IMR-90 (cell line): ENCODE results near the gene TRAPPC14. TPM values are rescaled to one million over a fixed set of nuclear protein-coding genes. Genes with fewer than 3 reads are reported as not detected.
"Not testable (repeated sequence)": the region's sequence is repeated elsewhere in the genome, so short reads cannot be mapped to it uniquely, and the experiment has no call there.

Experiments
- ATAC-seq: fragments of 200-7000 bp; cut with Tn5 transposase; 2 replicates; pipeline ENCODE4 v1.9.1; 2020; ENCODE audit warnings: low read depth, mild to moderate bottlenecking, moderate library complexity
- BruUV-seq: library from RNA; stranded (reverse); fragments of 400-500 nt; replicated peaks from 2 replicates; lab custom pipeline; 2021; lab: Mats Ljungman, UMichigan
- CTCF ChIA-PET: fragments of 300-600 bp; formaldehyde crosslinking; extraction: SDS; loops from one replicate; lab custom pipeline; 2021; ENCODE audit warnings: antibody characterized with exemption; lab: Yijun Ruan, JAX
- POLR2A ChIA-PET: fragments of 300-600 bp; sonication (Branson Sonifier 250); formaldehyde crosslinking; loops from one replicate; lab custom pipeline; 2022; ENCODE audit warnings: antibody characterized with exemption; ENCODE audit not compliant: unreplicated experiment; lab: Charles Lee
- DNase-seq: peaks from one replicate; pipeline ENCODE4 v3.0.0; 2013
- H2AFZ ChIP-seq: replicated peaks from 2 replicates; pipeline ENCODE3; 2013; ENCODE audit warnings: low read length, mild to moderate bottlenecking; ENCODE audit not compliant: poor library complexity
- H2AK5ac ChIP-seq: 2 replicates; pipeline ENCODE4 v1.6.1; 2013; ENCODE audit warnings: low read depth, low read length, inconsistent platforms
- H2AK9ac ChIP-seq: replicated peaks from 2 replicates; pipeline ENCODE3; 2013; ENCODE audit warnings: mild to moderate bottlenecking, low read depth, low read length, moderate library complexity; ENCODE audit not compliant: poor library complexity
- H2BK120ac ChIP-seq: 2 replicates; pipeline ENCODE4 v1.6.1; 2013; ENCODE audit warnings: low read depth, low read length, inconsistent platforms
- H2BK15ac ChIP-seq: 3 replicates; pipeline ENCODE4 v1.6.1; 2013; ENCODE audit warnings: low read depth, low read length, inconsistent platforms
- H2BK20ac ChIP-seq: 2 replicates; pipeline ENCODE4 v1.6.1; 2013; ENCODE audit warnings: low read depth, mild to moderate bottlenecking, inconsistent platforms, low read length, moderate library complexity
- H2BK5ac ChIP-seq: 2 replicates; pipeline ENCODE4 v1.6.1; 2013; ENCODE audit warnings: mild to moderate bottlenecking, low read depth, low read length, inconsistent platforms; ENCODE audit not compliant: poor library complexity, severe bottlenecking
- H3K14ac ChIP-seq: replicated peaks from 2 replicates; pipeline ENCODE4 v1.6.1; 2013; ENCODE audit warnings: low read depth, low read length, inconsistent platforms
- H3K18ac ChIP-seq: 2 replicates; pipeline ENCODE4 v1.6.1; 2013; ENCODE audit warnings: low read depth, low read length, control low read depth
- H3K23ac ChIP-seq: 2 replicates; pipeline ENCODE4 v1.6.1; 2013; ENCODE audit warnings: low read depth, low read length, inconsistent platforms
- H3K27ac ChIP-seq: 2 replicates; pipeline ENCODE4 v1.5.1; 2013; ENCODE audit warnings: mild to moderate bottlenecking, control low read depth, low read length; ENCODE audit not compliant: insufficient read depth
- H3K27me3 ChIP-seq: 2 replicates; pipeline ENCODE4 v1.6.1; 2013; ENCODE audit warnings: low read length; ENCODE audit not compliant: control insufficient read depth, insufficient read depth
- H3K36me3 ChIP-seq: 2 replicates; pipeline ENCODE4 v1.6.1; 2013; ENCODE audit warnings: low read length, mixed read lengths; ENCODE audit not compliant: control insufficient read depth, insufficient read depth
- H3K4ac ChIP-seq: 2 replicates; pipeline ENCODE4 v1.6.1; 2013; ENCODE audit warnings: low read depth, low read length, inconsistent platforms
- H3K4me1 ChIP-seq: 2 replicates; pipeline ENCODE4 v1.6.1; 2013; ENCODE audit warnings: low read length, mixed read lengths; ENCODE audit not compliant: control insufficient read depth, insufficient read depth
- H3K4me2 ChIP-seq: 2 replicates; pipeline ENCODE4 v1.6.1; 2013; ENCODE audit warnings: low read depth, mild to moderate bottlenecking, control low read depth, low read length, moderate library complexity
- H3K4me3 ChIP-seq: 2 replicates; pipeline ENCODE4 v1.5.1; 2013; ENCODE audit warnings: low read depth, mild to moderate bottlenecking, control low read depth, low read length, moderate library complexity; ENCODE audit not compliant: insufficient read depth
- H3K56ac ChIP-seq: 2 replicates; pipeline ENCODE4 v1.6.1; 2013; ENCODE audit warnings: low read length, inconsistent platforms; ENCODE audit not compliant: insufficient read depth; ENCODE audit errors: extremely low read depth
- H3K79me1 ChIP-seq, 2 experiments: 2 replicates each; pipeline ENCODE4 v1.6.1; 2013; ENCODE audit warnings: low read length in 2 of 2, inconsistent platforms in 1 of 2, low read depth in 1 of 2
- H3K9ac ChIP-seq: 2 replicates; pipeline ENCODE4 v1.6.1; 2013; ENCODE audit warnings: low read depth, low read length, control low read depth
- H3K9me1 ChIP-seq: 2 replicates; pipeline ENCODE4 v1.6.1; 2013; ENCODE audit warnings: low read length, inconsistent platforms; ENCODE audit not compliant: insufficient read depth
- H3K9me3 ChIP-seq: 2 replicates; pipeline ENCODE4 v1.6.1; 2013; ENCODE audit warnings: low read length; ENCODE audit not compliant: control insufficient read depth, insufficient read depth
- H4K20me1 ChIP-seq: 2 replicates; pipeline ENCODE4 v1.6.1; 2013; ENCODE audit warnings: low read length, inconsistent platforms; ENCODE audit not compliant: insufficient read depth
- H4K5ac ChIP-seq: 2 replicates; pipeline ENCODE4 v1.6.1; 2013; ENCODE audit warnings: mild to moderate bottlenecking, low read depth, low read length, control low read depth
- H4K8ac ChIP-seq, 2 experiments: 2 replicates each; pipeline ENCODE4 v1.6.1; 2013; ENCODE audit warnings: low read depth in 2 of 2, low read length in 2 of 2, control low read depth in 1 of 2, inconsistent platforms in 1 of 2
- H4K91ac ChIP-seq: 2 replicates; pipeline ENCODE4 v1.6.1; 2013; ENCODE audit warnings: low read depth, low read length, inconsistent platforms; ENCODE audit not compliant: insufficient read depth
- RAD21 ChIP-seq: IDR thresholded peaks from 2 replicates; pipeline ENCODE4 v1.6.1; 2012; ENCODE audit warnings: low read length, improper control_type of control experiment
- WGBS, 2 experiments: methylation state at CpG; one replicate each; pipeline versions ENCODE4 v1.1.5 to v1.1.7; 2013; ENCODE audit warnings: missing lambda C conversion rate in 2 of 2; ENCODE audit not compliant: insufficient read length in 1 of 2; ENCODE audit errors: extremely low coverage in 2 of 2; 5-methylcytosine and 5-hydroxymethylcytosine counted together
- dilution Hi-C: fragments of 300-500 bp; cut with HindIII; formaldehyde crosslinking; loops from one replicate; pipeline ENCODE4 v1.14.3; 2018; ENCODE audit warnings: low sequenced_read_pairs; ENCODE audit not compliant: unreplicated experiment
- in situ Hi-C: fragments of 300-500 bp; cut with MboI; formaldehyde crosslinking; loops from 3 replicates; pipeline ENCODE4 v1.14.3; 2019; ENCODE audit warnings: low sequenced_read_pairs, inconsistent platforms, mixed read lengths
- intact Hi-C: fragments of 100-400 bp; cut with micrococcal nuclease; formaldehyde crosslinking; loops from 2 replicates; pipeline ENCODE4 v1.10.0; 2022
- polyA plus RNA-seq, 3 experiments: library from polyadenylated mRNA; depleted of rRNA; stranded (reverse); fragments of >200 nt; gene quantifications; 2 replicates each; pipeline ENCODE4 v1.2.3, GENCODE V29; 2012; ENCODE audit warnings: low replicate concordance in 1 of 3
- total RNA-seq: library from RNA; depleted of rRNA; stranded (reverse); fragments of >200 nt; gene quantifications from 2 replicates; pipeline ENCODE4 v1.2.3, GENCODE V29; 2012

Gene TRAPPC14
- total and polyA plus RNA-seq, 2 of the 4 experiments (the other 2 are of a cell fraction): 4.5 to 15.9 TPM

GRCh38 chr7:100198266-100198665, 39.7 kb upstream of the TRAPPC14 start:
- no peak overlapping the region for H2AFZ ChIP-seq
- dilution Hi-C loops: no loop called here
- no peak overlapping the region for H2BK20ac ChIP-seq
- no peak overlapping the region for H3K18ac ChIP-seq
- H4K91ac ChIP-seq: no peak overlapping the region
- no peaks in the 10 kb centered on the region for H3K9me3 ChIP-seq
- no peak overlapping the region for H2BK5ac ChIP-seq
- no peak for TF ChIP-seq RAD21
- intact Hi-C loops: no loop called here
- H3K9ac ChIP-seq: no peak overlapping the region
- no peaks in the 10 kb centered on the region for H3K36me3 ChIP-seq
- no peak overlapping the region for H3K4me2 ChIP-seq
- H3K79me1 ChIP-seq: no peaks in the 10 kb centered on the region
- ATAC-seq: no peak
- no peak for DNase-seq
- no peaks in the 10 kb centered on the region for H4K20me1 ChIP-seq
- H3K9me1 ChIP-seq: no peaks in the 10 kb centered on the region
- H2BK120ac ChIP-seq: no peak overlapping the region
- H2AK5ac ChIP-seq: no peak overlapping the region
- H4K8ac ChIP-seq: no peak overlapping the region
- no TSS peak for BruUV-seq
- no peak overlapping the region for H2BK15ac ChIP-seq
- no peak overlapping the region for H4K5ac ChIP-seq
- WGBS, 2 experiments: 100% methylated on average over 1 of the region's 10 CpGs; no CpG with 5 or more reads in 1 of the 2 experiments
- peaks cover 25% of the 10 kb centered on the region for H3K27me3 ChIP-seq
- in situ Hi-C loops: no loop called here
- no peak overlapping the region for H3K14ac ChIP-seq
- no peak overlapping the region for H2AK9ac ChIP-seq
- ChIA-PET POLR2A (no interaction called here), CTCF (no interaction called here)
- H3K23ac ChIP-seq: no peak overlapping the region
- H3K4me3 ChIP-seq: no peak overlapping the region
- H3K27ac ChIP-seq: no peak overlapping the region
- H3K56ac ChIP-seq: no peak overlapping the region
- peaks cover 2% of the 10 kb centered on the region; the same call in 1 of the 2 replicates for H3K4me1 ChIP-seq
- no peak overlapping the region for H3K4ac ChIP-seq

GRCh38 chr7:100195901-100196322, 37.4 kb upstream of the TRAPPC14 start:
- H2BK120ac ChIP-seq, H4K91ac ChIP-seq, H2BK20ac ChIP-seq, H3K4me3 ChIP-seq, H3K23ac ChIP-seq, DNase-seq, H3K14ac ChIP-seq, BruUV-seq, H3K79me1 ChIP-seq, CTCF ChIA-PET, H4K5ac ChIP-seq, intact Hi-C loops, H3K56ac ChIP-seq, dilution Hi-C loops, H3K9me3 ChIP-seq, H2BK5ac ChIP-seq, H3K4me2 ChIP-seq, H3K9me1 ChIP-seq, ATAC-seq, H2BK15ac ChIP-seq, H4K8ac ChIP-seq, H3K18ac ChIP-seq, H3K27ac ChIP-seq, H2AFZ ChIP-seq, H3K4me1 ChIP-seq, in situ Hi-C loops, H3K4ac ChIP-seq, H3K36me3 ChIP-seq, H2AK5ac ChIP-seq, H2AK9ac ChIP-seq, H3K9ac ChIP-seq, H4K20me1 ChIP-seq, POLR2A ChIA-PET: not testable (repeated sequence)
- WGBS, 2 experiments: 88% methylated on average over 1 of the region's 6 CpGs; no CpG with 5 or more reads in 1 of the 2 experiments
- H3K27me3 ChIP-seq: peaks cover 13% of the 10 kb centered on the region
